ENCODE results near the gene THPO. TPM values are rescaled to one million over a fixed set of nuclear protein-coding genes. Genes with fewer than 3 reads are reported as not detected.
A peak's percentile ranks its signal among the peaks of the same experiment; 100 is the strongest.

Gene THPO
- total RNA-seq, 1 experiment from 2014 or later = 0.55 TPM

- peaks cover 31% of the 10 kb centered on the region for H3K4me1 Mint-ChIP-seq
- peaks cover 60% of the 10 kb centered on the region for H3K27me3 Mint-ChIP-seq (ENCODE audit: low read depth)
- POLR2A ChIA-PET = interaction anchor here (1.0 kb wide), 1 partner anchor 10 kb away, joined by 3 read pairs; no protein-coding TSS in a partner anchor
- no peak for TF ChIP-seq TEAD4 (CRISPR knock-in tag; IDR thresholded peaks at IDR 0.05)
- no peak for TF ChIP-seq STAT6 (CRISPR knock-in tag; conservative IDR thresholded peaks at IDR 0.05; ENCODE audit: low read depth)
- TF ChIP-seq TCF7 (CRISPR knock-in tag; IDR thresholded peaks at IDR 0.05; ENCODE audit: low read depth) = 0 out of 2 replicates have a peak, but pooled peaks have one; percentile 53
- TF ChIP-seq E2F5 (CRISPR knock-in tag; IDR thresholded peaks at IDR 0.05) = no peak
- TF ChIP-seq GTF2I (CRISPR knock-in tag; conservative IDR thresholded peaks at IDR 0.05) = peak; percentile 17; the same call in 1 of the 2 replicates
- TF ChIP-seq ZNF121 (CRISPR knock-in tag; IDR thresholded peaks at IDR 0.05) = peak; percentile 2; the same call in 1 of the 2 replicates
- TF ChIP-seq NR2C2 (CRISPR knock-in tag; IDR thresholded peaks at IDR 0.05) = no peak
- TF ChIP-seq ESRRA (CRISPR knock-in tag; IDR thresholded peaks at IDR 0.05; ENCODE audit: borderline replicate concordance) = peak; percentile 68; the same call in 1 of the 2 replicates
- no peak for TF ChIP-seq TP53 (CRISPR knock-in tag; IDR thresholded peaks at IDR 0.05)
- no peak for TF ChIP-seq IRF2 (CRISPR knock-in tag; IDR thresholded peaks at IDR 0.05; ENCODE audit: borderline replicate concordance, low read depth)
- no peak for TF ChIP-seq ELF4 (CRISPR knock-in tag; IDR thresholded peaks at IDR 0.05; ENCODE audit: low read depth)
- TF ChIP-seq EMX1 (CRISPR knock-in tag; IDR thresholded peaks at IDR 0.05) = no peak
- TF ChIP-seq FOXJ3 (CRISPR knock-in tag; IDR thresholded peaks at IDR 0.05; ENCODE audit: borderline replicate concordance) = no peak
- TF ChIP-seq SMAD4 (CRISPR knock-in tag; IDR thresholded peaks at IDR 0.05) = no peak
- no peak for TF ChIP-seq AFF4 (CRISPR knock-in tag; IDR thresholded peaks at IDR 0.05; ENCODE audit: borderline replicate concordance)
- TF ChIP-seq ZNF317 (CRISPR knock-in tag; IDR thresholded peaks at IDR 0.05; ENCODE audit: borderline replicate concordance, low read depth) = no peak
- TF ChIP-seq MAX (CRISPR knock-in tag; IDR thresholded peaks at IDR 0.05) = peak; percentile 73; the same call in 1 of the 2 replicates
- no peak for TF ChIP-seq ZNF281 (CRISPR knock-in tag; IDR thresholded peaks at IDR 0.05)
- peak; percentile 76 for TF ChIP-seq FOXP1 (CRISPR knock-in tag; IDR thresholded peaks at IDR 0.05; ENCODE audit: borderline replicate concordance)
- TF ChIP-seq ZNF416 (CRISPR knock-in tag; IDR thresholded peaks at IDR 0.05) = no peak
- no peak for TF ChIP-seq ZNF423 (CRISPR knock-in tag; IDR thresholded peaks at IDR 0.05)
- no peak for TF ChIP-seq ZBTB43 (CRISPR knock-in tag; IDR thresholded peaks at IDR 0.05)
- 0 out of 2 replicates have a peak, but pooled peaks have one; percentile 30 for TF ChIP-seq SP1 (CRISPR knock-in tag; conservative IDR thresholded peaks at IDR 0.05)
- no peak for TF ChIP-seq NFATC4 (CRISPR knock-in tag; IDR thresholded peaks at IDR 0.05)
- no peak for TF ChIP-seq SOX15 (CRISPR knock-in tag; IDR thresholded peaks at IDR 0.05)
- TF ChIP-seq SMAD3 (CRISPR knock-in tag; IDR thresholded peaks at IDR 0.05; ENCODE audit: borderline replicate concordance) = no peak
Measured at GRCh38 chr3:184381261-184382224, 3.5 kb upstream of the THPO start.

More at GRCh38 chr3:184381261-184382224, 3.5 kb upstream of the THPO start:
- Mint-ChIP-seq H3K9me3 (no peaks in the 10 kb centered on the region), H3K4me3 (peak overlapping the region; percentile 69), H3K36me3 (no peaks in the 10 kb centered on the region), H3K27ac (no peak overlapping the region)
- ATAC-seq (peak; percentile 21), DNase-seq (ENCODE audit: low spot score) (peak; percentile 46)
- CTCF ChIA-PET = interaction anchor here (0.6 to 5.2 kb wide), 7 partner anchors 9 to 486 kb away, joined by 3 to 33 read pairs (median 5); no protein-coding TSS in a partner anchor
